Activated naive CD4-positive, alpha-beta T cell treated with anti-CD3 and anti-CD28 coated beads for 36 hours (primary cell): Measurements from ENCODE around the gene JPT2. TPM values are rescaled to one million over a fixed set of nuclear protein-coding genes. Genes with fewer than 3 reads are reported as not detected.

ENCODE experiments used
- CTCF ChIA-PET: fragments of 350-600 bp; sonication (Branson Sonifier 250); formaldehyde crosslinking; loops from one replicate; lab custom pipeline; 2021; ENCODE audit warnings: antibody characterized with exemption; lab: Charles Lee
- DNase-seq: peaks from one replicate; pipeline ENCODE4 v3.0.0-alpha.2; 2020
- H3K27ac Mint-ChIP-seq: one replicate; pipeline ENCODE4 v1.8.0; 2021; ENCODE audit warnings: mild to moderate bottlenecking, mixed read lengths
- H3K27me3 Mint-ChIP-seq: one replicate; pipeline ENCODE4 v1.8.0; 2021; ENCODE audit warnings: low read depth, mixed read lengths
- H3K36me3 Mint-ChIP-seq: one replicate; pipeline ENCODE4 v1.8.0; 2021; ENCODE audit warnings: low read depth, mixed read lengths
- H3K4me1 Mint-ChIP-seq: one replicate; pipeline ENCODE4 v1.8.0; 2021; ENCODE audit warnings: low read depth, mixed read lengths
- H3K4me3 Mint-ChIP-seq: one replicate; pipeline ENCODE4 v1.8.0; 2021; ENCODE audit warnings: mild to moderate bottlenecking, moderate library complexity, mixed read lengths
- H3K9me3 Mint-ChIP-seq: one replicate; pipeline ENCODE4 v1.8.0; 2021; ENCODE audit warnings: mixed read lengths
- intact Hi-C: fragments of 100-400 bp; cut with micrococcal nuclease; formaldehyde crosslinking; loops from one replicate; pipeline ENCODE4 v1.15.1; 2023
- microRNA-seq: library from miRNA; unstranded; fragments of <30 nt; microRNA quantifications from one replicate; pipeline ENCODE4 v1.2.0, GENCODE V29; 2022; ENCODE audit warnings: borderline microRNAs expressed, borderline replicate concordance
- total RNA-seq, 2 experiments: library from RNA; stranded (reverse); gene quantifications; one replicate each; pipeline ENCODE4 v1.2.3, GENCODE V29; 2021

Gene JPT2
- total RNA-seq, 2 experiments from 2014 or later: 54.0 to 69.4 TPM

DNA sequence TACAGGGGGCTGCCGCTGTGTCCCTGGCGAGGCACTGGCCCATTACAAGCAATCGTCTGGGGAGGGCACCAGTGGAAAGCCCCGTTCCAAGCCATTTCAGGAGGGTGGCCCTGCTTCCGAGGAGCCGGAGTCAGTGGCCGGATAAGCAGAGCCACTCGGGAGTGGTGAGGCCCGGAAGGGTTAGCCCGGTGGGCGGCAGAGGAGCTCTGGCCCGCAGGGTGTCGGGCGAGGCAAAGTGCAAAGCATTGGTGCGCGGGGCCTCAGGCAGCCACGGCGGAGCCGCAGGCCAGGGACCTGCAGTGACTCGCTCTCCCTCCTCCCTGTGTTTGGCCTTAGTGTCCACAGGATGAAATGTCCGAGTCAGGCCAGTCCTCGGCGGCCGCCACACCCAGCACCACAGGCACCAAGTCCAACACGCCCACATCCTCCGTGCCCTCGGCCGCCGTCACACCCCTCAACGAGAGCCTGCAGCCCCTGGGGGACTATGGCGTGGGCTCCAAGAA lies 68.7 kb downstream of the JPT2 start:
- no peak for DNase-seq

GRCh38 chr16:1747934-1748333 lies 69.9 kb downstream of the JPT2 start:
- peaks cover 4% of the 10 kb centered on the region for H3K36me3 Mint-ChIP-seq
- no peaks in the 10 kb centered on the region for H3K4me1 Mint-ChIP-seq
- intact Hi-C loops: no loop called here
- no peaks in the 10 kb centered on the region for H3K9me3 Mint-ChIP-seq
- no peak for DNase-seq
- no peak overlapping the region for H3K4me3 Mint-ChIP-seq
- H3K27ac Mint-ChIP-seq: no peak overlapping the region
- H3K27me3 Mint-ChIP-seq: no peaks in the 10 kb centered on the region
- CTCF ChIA-PET: no interaction called here

More for the DNA sequence above, 68.7 kb downstream of the JPT2 start:
- H3K36me3 Mint-ChIP-seq: peaks cover 2% of the 10 kb centered on the region
- intact Hi-C loops: no loop called here
- H3K27me3 Mint-ChIP-seq: no peaks in the 10 kb centered on the region
- H3K4me3 Mint-ChIP-seq: no peak overlapping the region
- CTCF ChIA-PET: interaction anchor here (0.6 kb wide), 1 partner anchor 71 kb away, joined by 3 read pairs; no protein-coding TSS in a partner anchor
- no peak overlapping the region for H3K27ac Mint-ChIP-seq
- no peaks in the 10 kb centered on the region for H3K9me3 Mint-ChIP-seq
- H3K4me1 Mint-ChIP-seq: no peaks in the 10 kb centered on the region

- Mint-ChIP-seq H3K9me3 (no peaks in the 10 kb centered on the region), H3K36me3 (peaks cover 4% of the 10 kb centered on the region), H3K4me3 (no peak overlapping the region), H3K27ac (no peak overlapping the region), H3K4me1 (no peaks in the 10 kb centered on the region), H3K27me3 (no peaks in the 10 kb centered on the region)
- intact Hi-C loops: no loop called here
- CTCF ChIA-PET: interaction anchor here (0.8 kb wide), 1 partner anchor 25 kb away, joined by 3 read pairs; no protein-coding TSS in a partner anchor
- DNase-seq: no peak
Measured at GRCh38 chr16:1749152-1750117, 71.4 kb downstream of the JPT2 start.

Small RNA genes within 50 kb of the gene (microRNA-seq; reads per million reads assigned to microRNA genes)
- gene MIR3177: 8.2 reads per million, percentile 15 among the genes with 10 or more reads in this experiment

Other genes with a start within 250 kb of the JPT2 start
- gene PERCC1, start 247.2 kb upstream of the JPT2 start, total RNA-seq: under 1 TPM in 1 of 2 experiments, not detected in 1; 0.31 TPM
- 1 to 10 TPM in 1 of 2 experiments, under 1 TPM in 1; 0.74 to 1.8 TPM for gene CCDC154, start 233.7 kb upstream of the JPT2 start, total RNA-seq
- 10 to 100 TPM; 31.7 to 34.5 TPM for gene CLCN7, start 203.3 kb upstream of the JPT2 start, total RNA-seq
- not detected for gene PTX4, start 189.3 kb upstream of the JPT2 start, total RNA-seq
- 10 to 100 TPM; 68.1 to 76.1 TPM for gene TELO2, start 184.9 kb upstream of the JPT2 start, total RNA-seq
- 1 to 10 TPM; 7.7 to 8.2 TPM for gene TMEM204, start 144.6 kb upstream of the JPT2 start, total RNA-seq
- gene IFT140, start 66.2 kb upstream of the JPT2 start, total RNA-seq: 10 to 100 TPM; 10.6 to 14.3 TPM
- gene CRAMP1, start 65.9 kb upstream of the JPT2 start, total RNA-seq: 10 to 100 TPM; 11.3 to 15.7 TPM
- 10 to 100 TPM; 46.5 to 50.7 TPM for gene MAPK8IP3, start 27.9 kb downstream of the JPT2 start, total RNA-seq
- 10 to 100 TPM; 39.4 to 44.1 TPM for gene NME3, start 93.3 kb downstream of the JPT2 start, total RNA-seq
- gene EME2, start 94.5 kb downstream of the JPT2 start, total RNA-seq: 1 to 10 TPM; 7.7 to 7.8 TPM
- gene MRPS34, start 94.9 kb downstream of the JPT2 start, total RNA-seq: 100 to 1,000 TPM; 122 to 138 TPM
- 10 to 100 TPM; 14.0 to 17.0 TPM for gene SPSB3, start 104.3 kb downstream of the JPT2 start, total RNA-seq
- 10 to 100 TPM; 37.9 to 42.4 TPM for gene NUBP2, start 104.7 kb downstream of the JPT2 start, total RNA-seq
- gene IGFALS, start 115.4 kb downstream of the JPT2 start, total RNA-seq: not detected
- 10 to 100 TPM; 29.9 to 30.1 TPM for gene HAGH, start 148.5 kb downstream of the JPT2 start, total RNA-seq
- 1 to 10 TPM; 6.0 to 7.3 TPM for gene FAHD1, start 148.9 kb downstream of the JPT2 start, total RNA-seq
- gene MEIOB, start 193.9 kb downstream of the JPT2 start, total RNA-seq: under 1 TPM; 0.52 to 0.76 TPM
- gene HS3ST6, start 240.1 kb downstream of the JPT2 start, total RNA-seq: not detected